ENCODE data around the gene ZCCHC17.
A peak's percentile ranks its signal among the peaks of the same experiment; 100 is the strongest.

Gene ZCCHC17, protein sequence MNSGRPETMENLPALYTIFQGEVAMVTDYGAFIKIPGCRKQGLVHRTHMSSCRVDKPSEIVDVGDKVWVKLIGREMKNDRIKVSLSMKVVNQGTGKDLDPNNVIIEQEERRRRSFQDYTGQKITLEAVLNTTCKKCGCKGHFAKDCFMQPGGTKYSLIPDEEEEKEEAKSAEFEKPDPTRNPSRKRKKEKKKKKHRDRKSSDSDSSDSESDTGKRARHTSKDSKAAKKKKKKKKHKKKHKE

DNA sequence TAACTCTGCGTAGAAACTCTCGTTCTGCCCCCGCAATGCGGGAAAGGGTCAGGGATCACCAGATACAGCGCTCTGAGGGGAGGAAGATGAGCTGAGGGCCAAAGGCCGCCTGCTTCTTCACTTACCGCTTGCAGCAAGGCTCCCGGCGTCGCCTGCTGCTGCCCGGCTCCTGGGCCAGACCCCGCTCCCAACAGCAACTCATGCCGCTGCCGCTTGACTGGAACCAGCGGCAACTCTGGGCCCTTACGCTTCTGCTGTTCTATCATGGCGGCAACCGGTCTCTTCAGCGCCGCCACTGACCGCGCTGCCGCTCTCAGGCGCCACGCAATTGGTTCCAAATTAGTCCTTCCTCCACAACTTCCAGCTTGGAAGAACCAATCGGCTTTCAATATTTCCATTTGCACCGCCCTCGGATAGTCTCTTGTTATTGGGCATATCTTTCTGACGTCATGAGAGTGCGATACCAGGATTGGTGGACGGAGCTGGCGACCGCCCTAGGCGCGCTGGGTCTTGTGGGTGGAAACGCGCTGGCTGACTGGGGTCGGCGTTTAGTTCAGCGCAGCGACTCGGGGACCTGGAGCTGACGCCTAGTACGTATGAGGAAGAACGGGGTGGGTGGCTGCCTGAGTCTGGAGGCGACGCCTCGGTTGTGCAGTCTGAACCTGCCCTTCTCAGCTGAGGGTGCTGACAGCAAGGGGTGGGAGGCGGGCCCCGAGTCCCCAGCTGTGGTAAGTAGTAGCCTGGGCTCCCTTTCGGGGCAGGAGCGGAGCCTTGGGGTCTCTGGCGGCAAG lies at the start of gene ZCCHC17, which contains the start of gene SNRNP40:
Gene ZCCHC17 (plus strand): TSS at position 547 of the 791 bp plus-strand sequence. CDS start 13,067 bp downstream, outside the sequence.
Gene SNRNP40 (minus strand): TSS at position 303 of the 791 bp plus-strand sequence. CDS start 37 bp downstream, at position 266.
- H3K27ac ChIP-seq (ENCODE audit: low read length): peak within 1 kb of the TSS; percentile 58

DNA sequence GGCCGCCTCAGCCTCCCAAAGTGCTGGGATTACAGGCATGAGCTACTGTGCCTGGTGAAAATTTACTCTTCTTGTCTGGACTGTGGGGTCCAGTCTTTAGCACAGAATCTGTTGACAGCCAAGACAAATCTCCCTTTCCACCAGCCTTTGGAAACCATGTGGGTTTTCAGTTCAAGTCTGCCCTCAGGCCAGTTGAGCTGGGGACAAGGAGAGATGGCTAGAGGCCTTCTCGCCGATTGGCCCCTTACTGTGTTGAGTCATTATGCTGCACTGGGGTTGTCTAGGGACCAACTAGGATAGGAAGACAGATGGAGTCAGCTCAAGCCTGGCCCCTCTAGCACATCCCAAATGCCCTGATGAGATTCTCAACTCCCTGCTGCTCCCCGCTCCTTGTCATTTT lies 48.6 kb upstream of the ZCCHC17 start:
- H3K9me3 ChIP-seq (replicated peaks; ENCODE audit: insufficient read depth, low read length): no peaks in the 10 kb centered on the region
- H3K9me2 ChIP-seq (replicated peaks; ENCODE audit: insufficient read depth, low read length): no peaks in the 10 kb centered on the region
- no peaks in the 10 kb centered on the region for H3F3A ChIP-seq (ENCODE audit: insufficient read depth, low read length)
- no peaks in the 10 kb centered on the region for H3K27me3 ChIP-seq (replicated peaks; ENCODE audit: insufficient read depth, low read length)
- no peaks in the 10 kb centered on the region for H4K20me1 ChIP-seq (ENCODE audit: insufficient read depth, low read length)
- no peaks in the 10 kb centered on the region for H3K79me2 ChIP-seq (ENCODE audit: low read length)
- H3K4me2 ChIP-seq (ENCODE audit: low read depth, low read length): no peak overlapping the region
- no peak overlapping the region for H2AFZ ChIP-seq (ENCODE audit: low read length)
- H3K4me3 ChIP-seq (ENCODE audit: low read length): no peak overlapping the region
- no peaks in the 10 kb centered on the region for H3K36me3 ChIP-seq (replicated peaks; ENCODE audit: insufficient read depth, low read length)
- H3K9ac ChIP-seq (ENCODE audit: low read length): no peak overlapping the region
- DNase-seq: no peak
- no peaks in the 10 kb centered on the region for H3K4me1 ChIP-seq (ENCODE audit: low read length)
- H3K27ac ChIP-seq (ENCODE audit: low read length): no peak overlapping the region
- no peak for TF ChIP-seq EZH2 (optimal IDR thresholded peaks at IDR 0.05; ENCODE audit: low read depth, low read length)
- TF ChIP-seq, protein P1, sequence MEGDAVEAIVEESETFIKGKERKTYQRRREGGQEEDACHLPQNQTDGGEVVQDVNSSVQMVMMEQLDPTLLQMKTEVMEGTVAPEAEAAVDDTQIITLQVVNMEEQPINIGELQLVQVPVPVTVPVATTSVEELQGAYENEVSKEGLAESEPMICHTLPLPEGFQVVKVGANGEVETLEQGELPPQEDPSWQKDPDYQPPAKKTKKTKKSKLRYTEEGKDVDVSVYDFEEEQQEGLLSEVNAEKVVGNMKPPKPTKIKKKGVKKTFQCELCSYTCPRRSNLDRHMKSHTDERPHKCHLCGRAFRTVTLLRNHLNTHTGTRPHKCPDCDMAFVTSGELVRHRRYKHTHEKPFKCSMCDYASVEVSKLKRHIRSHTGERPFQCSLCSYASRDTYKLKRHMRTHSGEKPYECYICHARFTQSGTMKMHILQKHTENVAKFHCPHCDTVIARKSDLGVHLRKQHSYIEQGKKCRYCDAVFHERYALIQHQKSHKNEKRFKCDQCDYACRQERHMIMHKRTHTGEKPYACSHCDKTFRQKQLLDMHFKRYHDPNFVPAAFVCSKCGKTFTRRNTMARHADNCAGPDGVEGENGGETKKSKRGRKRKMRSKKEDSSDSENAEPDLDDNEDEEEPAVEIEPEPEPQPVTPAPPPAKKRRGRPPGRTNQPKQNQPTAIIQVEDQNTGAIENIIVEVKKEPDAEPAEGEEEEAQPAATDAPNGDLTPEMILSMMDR (IDR thresholded peaks at IDR 0.05; ENCODE audit: low read length): no peak
- TF ChIP-seq EZH2phosphoT487 (IDR thresholded peaks at IDR 0.05; ENCODE audit: low read length): no peak

More for the DNA sequence above, at the start of gene ZCCHC17, which contains the start of gene SNRNP40:
- no peaks in the 10 kb centered on the region for H3K9me2 ChIP-seq (replicated peaks; ENCODE audit: insufficient read depth, low read length)
- H4K20me1 ChIP-seq (ENCODE audit: insufficient read depth, low read length): no peaks in the 10 kb centered on the region
- peak within 1 kb of the TSS; percentile 89 for H3K4me2 ChIP-seq (ENCODE audit: low read depth, low read length)
- H3F3A ChIP-seq (ENCODE audit: insufficient read depth, low read length): no peaks in the 10 kb centered on the region
- H3K27me3 ChIP-seq (replicated peaks; ENCODE audit: insufficient read depth, low read length): no peaks in the 10 kb centered on the region
- H3K9me3 ChIP-seq (replicated peaks; ENCODE audit: insufficient read depth, low read length): no peaks in the 10 kb centered on the region
- TF ChIP-seq, protein P1 (IDR thresholded peaks at IDR 0.05; ENCODE audit: low read length): no peak; the same call in 1 of the 2 replicates
- TF ChIP-seq EZH2phosphoT487 (IDR thresholded peaks at IDR 0.05; ENCODE audit: low read length): no peak
- no peak for TF ChIP-seq EZH2 (optimal IDR thresholded peaks at IDR 0.05; ENCODE audit: low read depth, low read length)
- peak within 1 kb of the TSS; percentile 82 for H2AFZ ChIP-seq (ENCODE audit: low read length)
- peaks cover 5% of the 10 kb centered on the region; the same call in 1 of the 2 replicates for H3K36me3 ChIP-seq (replicated peaks; ENCODE audit: insufficient read depth, low read length)
- peak within 1 kb of the TSS; percentile 88 for H3K9ac ChIP-seq (ENCODE audit: low read length)
- H3K4me3 ChIP-seq (ENCODE audit: low read length): peak within 1 kb of the TSS; percentile 90
- peaks cover 85% of the 10 kb centered on the region for H3K79me2 ChIP-seq (ENCODE audit: low read length)
- peaks cover 12% of the 10 kb centered on the region for H3K4me1 ChIP-seq (ENCODE audit: low read length)
- DNase-seq: peak; percentile 99

DNA sequence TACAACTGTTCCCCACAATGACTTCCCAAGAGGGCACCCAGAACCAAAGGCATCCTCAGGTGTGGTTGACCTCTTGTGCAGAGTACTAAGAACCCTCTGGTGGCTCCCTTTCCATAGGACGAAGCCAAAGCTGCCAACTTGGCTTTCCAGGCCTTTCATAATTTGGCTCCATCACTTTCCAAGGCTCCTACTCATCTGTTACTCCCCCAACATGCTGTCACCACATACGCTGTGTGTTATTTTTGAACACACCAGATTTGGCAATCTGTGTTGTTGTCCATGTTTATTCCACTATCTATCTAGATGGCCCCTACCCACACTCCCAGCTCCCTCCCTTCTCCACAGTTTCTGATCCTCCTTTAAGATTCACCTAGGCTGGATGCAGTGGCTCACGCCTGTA lies 47.0 kb upstream of the ZCCHC17 start:
- Histone ChIP-seq H3K27me3 (replicated peaks; ENCODE audit: insufficient read depth, low read length) (no peaks in the 10 kb centered on the region), H4K20me1 (ENCODE audit: insufficient read depth, low read length) (no peaks in the 10 kb centered on the region), H3K9me2 (replicated peaks; ENCODE audit: insufficient read depth, low read length) (no peaks in the 10 kb centered on the region), H3K36me3 (replicated peaks; ENCODE audit: insufficient read depth, low read length) (no peaks in the 10 kb centered on the region), H2AFZ (ENCODE audit: low read length) (no peak overlapping the region), H3K4me3 (ENCODE audit: low read length) (no peak overlapping the region), H3K9me3 (replicated peaks; ENCODE audit: insufficient read depth, low read length) (no peaks in the 10 kb centered on the region), H3K9ac (ENCODE audit: low read length) (no peak overlapping the region), H3K27ac (ENCODE audit: low read length) (no peak overlapping the region), H3K4me1 (ENCODE audit: low read length) (no peaks in the 10 kb centered on the region), H3F3A (ENCODE audit: insufficient read depth, low read length) (no peaks in the 10 kb centered on the region), H3K79me2 (ENCODE audit: low read length) (no peaks in the 10 kb centered on the region), H3K4me2 (ENCODE audit: low read depth, low read length) (no peak overlapping the region)
- no peak for DNase-seq
- TF ChIP-seq EZH2phosphoT487 (IDR thresholded peaks at IDR 0.05; ENCODE audit: low read length) (no peak), EZH2 (optimal IDR thresholded peaks at IDR 0.05; ENCODE audit: low read depth, low read length) (no peak)
- TF ChIP-seq, protein P1 (IDR thresholded peaks at IDR 0.05; ENCODE audit: low read length): no peak

All from MM.1S (cell line).